ENCODE data around the gene PML. TPM values are rescaled to one million over a fixed set of nuclear protein-coding genes. Genes with fewer than 3 reads are reported as not detected.
A peak's percentile ranks its signal among the peaks of the same experiment; 100 is the strongest.

PML gene
- total and polyA plus RNA-seq, 9 of the 15 experiments (the other 6 are each of a cell fraction or from before 2014, with no cell fraction given): 5.0 to 50.7 (median 10.1) TPM

- H3K9me1 ChIP-seq (ENCODE audit: control insufficient read depth, insufficient read depth, low read length): no peaks in the 10 kb centered on the region
- H2AFZ ChIP-seq (ENCODE audit: low read depth, low read length): no peak overlapping the region
- CTCF ChIA-PET (ENCODE audit: low intra/inter-chr PET ratio): no interaction called here
- no peaks in the 10 kb centered on the region for H3K36me3 ChIP-seq (ENCODE audit: control insufficient read depth, insufficient read depth, low read length)
- DNase-seq (ENCODE audit: extremely low read depth in 1 of 4, low spot score in 3 of 4) (no peak), ATAC-seq (no peak), FAIRE-seq (no peak)
- WGBS (ENCODE audit: insufficient coverage, low coverage, missing lambda C conversion rate): 68% methylated on average over 10 of the region's 10 CpGs
- no peaks in the 10 kb centered on the region; a peak in 1 of 5 replicates for H3K27me3 ChIP-seq (ENCODE audit: control insufficient read depth in 2 of 2, insufficient read depth in 2 of 2, low read length in 2 of 2)
- POLR2A ChIA-PET: interaction anchor here (0.5 kb wide), 1 partner anchor 20 kb away, joined by 6 read pairs; no protein-coding TSS in a partner anchor
- intact Hi-C loops (cut with micrococcal nuclease): no loop called here
- no peaks in the 10 kb centered on the region for H3K9me3 ChIP-seq (replicated peaks; ENCODE audit: control insufficient read depth, insufficient read depth, low read depth, low read length)
- in situ Hi-C loops (cut with MboI): no loop called here
- no peak overlapping the region for H3K4me2 ChIP-seq (ENCODE audit: insufficient read depth, low read length)
- H4K20me1 ChIP-seq (replicated peaks; ENCODE audit: control insufficient read depth, insufficient read depth, low read length): no peaks in the 10 kb centered on the region
- H3K9ac ChIP-seq (ENCODE audit: insufficient read depth in 1 of 2, low read depth in 2 of 2, low read length in 2 of 2): peak overlapping the region in 1 of 2 experiments; percentile 71; a peak in 2 of 4 replicates
- H3K4me3 ChIP-seq: no peak overlapping the region
- H3K79me2 ChIP-seq (ENCODE audit: control insufficient read depth, insufficient read depth, low read length): no peaks in the 10 kb centered on the region
- H3K4me1 ChIP-seq (replicated peaks in 1 of 2; ENCODE audit: control insufficient read depth in 2 of 2, insufficient read depth in 2 of 2, low read length in 2 of 2): peaks cover 4 to 21% of the 10 kb centered on the region in 2 experiments; a peak in 4 of 5 replicates
- H3K27ac ChIP-seq (ENCODE audit: extremely low read depth, low read depth, low read length): no peak overlapping the region
- BruUV-seq (replicated peaks): no TSS peak
- TF ChIP-seq MECOM (CRISPR knock-in tag; IDR thresholded peaks at IDR 0.05) (no peak), SIN3B (IDR thresholded peaks at IDR 0.05; ENCODE audit: low read depth) (no peak), NELFE (IDR thresholded peaks at IDR 0.05; ENCODE audit: insufficient read depth, insufficient read length) (no peak), STAT5A (IDR thresholded peaks at IDR 0.05; ENCODE audit: borderline replicate concordance, low read length) (no peak), MCM5 (IDR thresholded peaks at IDR 0.05; ENCODE audit: low read depth) (no peak), SLC30A9 (CRISPR knock-in tag; IDR thresholded peaks at IDR 0.05) (no peak), ZNF121 (CRISPR knock-in tag; conservative IDR thresholded peaks at IDR 0.05) (no peak), ZNF507 (tag; conservative IDR thresholded peaks at IDR 0.05) (no peak), XRCC3 (IDR thresholded peaks at IDR 0.05) (no peak), HDAC6 (IDR thresholded peaks at IDR 0.05; ENCODE audit: low read depth, low read length) (no peak), HNRNPL (IDR thresholded peaks at IDR 0.05; ENCODE audit: low read depth, low read length) (no peak)
- TF ChIP-seq, protein P1, sequence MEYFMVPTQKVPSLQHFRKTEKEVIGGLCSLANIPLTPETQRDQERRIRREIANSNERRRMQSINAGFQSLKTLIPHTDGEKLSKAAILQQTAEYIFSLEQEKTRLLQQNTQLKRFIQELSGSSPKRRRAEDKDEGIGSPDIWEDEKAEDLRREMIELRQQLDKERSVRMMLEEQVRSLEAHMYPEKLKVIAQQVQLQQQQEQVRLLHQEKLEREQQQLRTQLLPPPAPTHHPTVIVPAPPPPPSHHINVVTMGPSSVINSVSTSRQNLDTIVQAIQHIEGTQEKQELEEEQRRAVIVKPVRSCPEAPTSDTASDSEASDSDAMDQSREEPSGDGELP (CRISPR knock-in tag; IDR thresholded peaks at IDR 0.05; ENCODE audit: borderline replicate concordance): no peak
- TF ChIP-seq, protein P2, sequence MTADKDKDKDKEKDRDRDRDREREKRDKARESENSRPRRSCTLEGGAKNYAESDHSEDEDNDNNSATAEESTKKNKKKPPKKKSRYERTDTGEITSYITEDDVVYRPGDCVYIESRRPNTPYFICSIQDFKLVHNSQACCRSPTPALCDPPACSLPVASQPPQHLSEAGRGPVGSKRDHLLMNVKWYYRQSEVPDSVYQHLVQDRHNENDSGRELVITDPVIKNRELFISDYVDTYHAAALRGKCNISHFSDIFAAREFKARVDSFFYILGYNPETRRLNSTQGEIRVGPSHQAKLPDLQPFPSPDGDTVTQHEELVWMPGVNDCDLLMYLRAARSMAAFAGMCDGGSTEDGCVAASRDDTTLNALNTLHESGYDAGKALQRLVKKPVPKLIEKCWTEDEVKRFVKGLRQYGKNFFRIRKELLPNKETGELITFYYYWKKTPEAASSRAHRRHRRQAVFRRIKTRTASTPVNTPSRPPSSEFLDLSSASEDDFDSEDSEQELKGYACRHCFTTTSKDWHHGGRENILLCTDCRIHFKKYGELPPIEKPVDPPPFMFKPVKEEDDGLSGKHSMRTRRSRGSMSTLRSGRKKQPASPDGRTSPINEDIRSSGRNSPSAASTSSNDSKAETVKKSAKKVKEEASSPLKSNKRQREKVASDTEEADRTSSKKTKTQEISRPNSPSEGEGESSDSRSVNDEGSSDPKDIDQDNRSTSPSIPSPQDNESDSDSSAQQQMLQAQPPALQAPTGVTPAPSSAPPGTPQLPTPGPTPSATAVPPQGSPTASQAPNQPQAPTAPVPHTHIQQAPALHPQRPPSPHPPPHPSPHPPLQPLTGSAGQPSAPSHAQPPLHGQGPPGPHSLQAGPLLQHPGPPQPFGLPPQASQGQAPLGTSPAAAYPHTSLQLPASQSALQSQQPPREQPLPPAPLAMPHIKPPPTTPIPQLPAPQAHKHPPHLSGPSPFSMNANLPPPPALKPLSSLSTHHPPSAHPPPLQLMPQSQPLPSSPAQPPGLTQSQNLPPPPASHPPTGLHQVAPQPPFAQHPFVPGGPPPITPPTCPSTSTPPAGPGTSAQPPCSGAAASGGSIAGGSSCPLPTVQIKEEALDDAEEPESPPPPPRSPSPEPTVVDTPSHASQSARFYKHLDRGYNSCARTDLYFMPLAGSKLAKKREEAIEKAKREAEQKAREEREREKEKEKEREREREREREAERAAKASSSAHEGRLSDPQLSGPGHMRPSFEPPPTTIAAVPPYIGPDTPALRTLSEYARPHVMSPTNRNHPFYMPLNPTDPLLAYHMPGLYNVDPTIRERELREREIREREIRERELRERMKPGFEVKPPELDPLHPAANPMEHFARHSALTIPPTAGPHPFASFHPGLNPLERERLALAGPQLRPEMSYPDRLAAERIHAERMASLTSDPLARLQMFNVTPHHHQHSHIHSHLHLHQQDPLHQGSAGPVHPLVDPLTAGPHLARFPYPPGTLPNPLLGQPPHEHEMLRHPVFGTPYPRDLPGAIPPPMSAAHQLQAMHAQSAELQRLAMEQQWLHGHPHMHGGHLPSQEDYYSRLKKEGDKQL (CRISPR knock-in tag; IDR thresholded peaks at IDR 0.05; ENCODE audit: borderline replicate concordance): no peak
Measured at GRCh38 chr15:73983211-73983727, 11.2 kb upstream of the PML start.

Measured in K562 (cell line).